LoVo (cell line): ENCODE results near the gene SH3BP1.

Experiments used
- DNase-seq: peaks from one replicate; pipeline ENCODE4 v3.0.0-alpha.2; 2016; ENCODE audit warnings: low spot score

SH3BP1 gene

GRCh38 chr22:37616201-37617083 is 23.0 kb upstream of the SH3BP1 start:
- no peak for DNase-seq

GRCh38 chr22:37617431-37617830 is 22.0 kb upstream of the SH3BP1 start:
- no peak for DNase-seq

- DNase-seq: no peak
Observed at GRCh38 chr22:37618072-37618656, 21.3 kb upstream of the SH3BP1 start.

GRCh38 chr22:37618674-37619073 is 20.8 kb upstream of the SH3BP1 start:
- DNase-seq: no peak

GRCh38 chr22:37619991-37620390 is 19.5 kb upstream of the SH3BP1 start:
- DNase-seq: no peak

GRCh38 chr22:37621352-37621860 is 18.1 kb upstream of the SH3BP1 start:
- no peak for DNase-seq

GRCh38 chr22:37623075-37624016 is 16.1 kb upstream of the SH3BP1 start:
- DNase-seq: no peak

- DNase-seq: no peak
Observed at GRCh38 chr22:37624017-37624365, 15.5 kb upstream of the SH3BP1 start.

GRCh38 chr22:37624876-37625275 is 14.6 kb upstream of the SH3BP1 start:
- no peak for DNase-seq

GRCh38 chr22:37625737-37626136 is 13.7 kb upstream of the SH3BP1 start:
- DNase-seq: no peak

- DNase-seq: no peak
Observed at GRCh38 chr22:37626144-37626543, 13.3 kb upstream of the SH3BP1 start.

- DNase-seq: no peak
Observed at GRCh38 chr22:37626556-37627075, 12.9 kb upstream of the SH3BP1 start.

- no peak for DNase-seq
Observed at GRCh38 chr22:37627121-37627520, 12.3 kb upstream of the SH3BP1 start.

- no peak for DNase-seq
Observed at GRCh38 chr22:37627545-37627944, 11.9 kb upstream of the SH3BP1 start.

- no peak for DNase-seq
Observed at GRCh38 chr22:37628830-37629229, 10.6 kb upstream of the SH3BP1 start.

- no peak for DNase-seq
Observed at GRCh38 chr22:37629928-37630327, 9.5 kb upstream of the SH3BP1 start.

- DNase-seq: no peak
Observed at GRCh38 chr22:37630839-37631435, 8.5 kb upstream of the SH3BP1 start.

- no peak for DNase-seq
Observed at GRCh38 chr22:37631448-37632173, 7.9 kb upstream of the SH3BP1 start.

GRCh38 chr22:37632174-37633088 is 7.0 kb upstream of the SH3BP1 start:
- DNase-seq: no peak

GRCh38 chr22:37633089-37633624 is 6.3 kb upstream of the SH3BP1 start:
- DNase-seq: no peak
